GM06990 (cell line): Measurements from ENCODE around the gene SHFL.

Experiments used
- DNase-seq: peaks from one replicate; pipeline ENCODE4 v3.0.0-alpha.2; 2011; ENCODE audit not compliant: insufficient read length; ENCODE audit errors: extremely low read depth
- H3K27me3 ChIP-seq: replicated peaks from 2 replicates; pipeline ENCODE4 v1.6.0; 2011; ENCODE audit warnings: low read length; ENCODE audit not compliant: control insufficient read depth, insufficient read depth
- H3K36me3 ChIP-seq: 2 replicates; pipeline ENCODE4 v1.5.1; 2011; ENCODE audit warnings: low read length; ENCODE audit not compliant: control insufficient read depth, insufficient read depth
- H3K4me3 ChIP-seq: replicated peaks from 2 replicates; pipeline ENCODE4 v1.5.1; 2011; ENCODE audit warnings: low read depth, mild to moderate bottlenecking, control low read depth, low read length
- TF ChIP-seq, protein P1 (sequence below): IDR thresholded peaks from 2 replicates; pipeline ENCODE4 v1.5.1; 2011; ENCODE audit warnings: low read length, control low read depth, mild to moderate bottlenecking, inconsistent platforms; ENCODE audit not compliant: insufficient read depth, poor library complexity, severe bottlenecking

SHFL gene

DNA sequence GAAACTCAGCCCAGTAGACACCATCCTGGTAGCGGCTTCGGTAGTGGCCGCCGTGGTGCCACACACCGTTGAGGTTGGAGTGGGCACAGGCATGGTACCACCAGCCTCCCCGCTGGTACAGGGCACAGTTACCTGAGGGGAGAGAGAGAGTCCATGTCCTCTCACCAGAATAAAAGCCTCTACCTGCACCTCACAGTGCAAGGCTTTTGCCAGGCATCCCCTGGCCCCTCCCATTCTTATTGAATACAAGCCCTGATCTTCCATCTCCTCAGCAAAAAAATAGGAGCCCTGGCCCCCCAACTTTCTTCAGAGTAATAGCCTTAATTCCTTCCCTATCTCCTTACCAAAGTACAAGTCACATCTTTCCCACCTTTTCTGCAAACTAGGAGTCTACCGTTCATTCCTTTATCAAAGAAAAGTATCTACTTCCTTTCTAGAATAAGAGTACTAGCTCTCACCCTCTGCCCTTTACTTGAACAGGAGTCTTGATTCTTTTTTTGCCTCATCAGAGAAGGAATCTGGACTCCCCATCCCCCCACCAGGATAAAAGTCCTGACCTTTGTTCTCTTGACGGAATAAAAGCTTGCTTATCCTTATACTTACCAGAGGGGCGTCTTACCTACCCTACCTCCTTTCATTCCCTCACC, 6.7 kb downstream of the SHFL start:
- TF ChIP-seq, protein P1, sequence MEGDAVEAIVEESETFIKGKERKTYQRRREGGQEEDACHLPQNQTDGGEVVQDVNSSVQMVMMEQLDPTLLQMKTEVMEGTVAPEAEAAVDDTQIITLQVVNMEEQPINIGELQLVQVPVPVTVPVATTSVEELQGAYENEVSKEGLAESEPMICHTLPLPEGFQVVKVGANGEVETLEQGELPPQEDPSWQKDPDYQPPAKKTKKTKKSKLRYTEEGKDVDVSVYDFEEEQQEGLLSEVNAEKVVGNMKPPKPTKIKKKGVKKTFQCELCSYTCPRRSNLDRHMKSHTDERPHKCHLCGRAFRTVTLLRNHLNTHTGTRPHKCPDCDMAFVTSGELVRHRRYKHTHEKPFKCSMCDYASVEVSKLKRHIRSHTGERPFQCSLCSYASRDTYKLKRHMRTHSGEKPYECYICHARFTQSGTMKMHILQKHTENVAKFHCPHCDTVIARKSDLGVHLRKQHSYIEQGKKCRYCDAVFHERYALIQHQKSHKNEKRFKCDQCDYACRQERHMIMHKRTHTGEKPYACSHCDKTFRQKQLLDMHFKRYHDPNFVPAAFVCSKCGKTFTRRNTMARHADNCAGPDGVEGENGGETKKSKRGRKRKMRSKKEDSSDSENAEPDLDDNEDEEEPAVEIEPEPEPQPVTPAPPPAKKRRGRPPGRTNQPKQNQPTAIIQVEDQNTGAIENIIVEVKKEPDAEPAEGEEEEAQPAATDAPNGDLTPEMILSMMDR: no peak
- Histone ChIP-seq H3K4me3 (no peak overlapping the region), H3K27me3 (no peaks in the 10 kb centered on the region), H3K36me3 (peaks cover 31% of the 10 kb centered on the region)
- DNase-seq: no peak

DNA sequence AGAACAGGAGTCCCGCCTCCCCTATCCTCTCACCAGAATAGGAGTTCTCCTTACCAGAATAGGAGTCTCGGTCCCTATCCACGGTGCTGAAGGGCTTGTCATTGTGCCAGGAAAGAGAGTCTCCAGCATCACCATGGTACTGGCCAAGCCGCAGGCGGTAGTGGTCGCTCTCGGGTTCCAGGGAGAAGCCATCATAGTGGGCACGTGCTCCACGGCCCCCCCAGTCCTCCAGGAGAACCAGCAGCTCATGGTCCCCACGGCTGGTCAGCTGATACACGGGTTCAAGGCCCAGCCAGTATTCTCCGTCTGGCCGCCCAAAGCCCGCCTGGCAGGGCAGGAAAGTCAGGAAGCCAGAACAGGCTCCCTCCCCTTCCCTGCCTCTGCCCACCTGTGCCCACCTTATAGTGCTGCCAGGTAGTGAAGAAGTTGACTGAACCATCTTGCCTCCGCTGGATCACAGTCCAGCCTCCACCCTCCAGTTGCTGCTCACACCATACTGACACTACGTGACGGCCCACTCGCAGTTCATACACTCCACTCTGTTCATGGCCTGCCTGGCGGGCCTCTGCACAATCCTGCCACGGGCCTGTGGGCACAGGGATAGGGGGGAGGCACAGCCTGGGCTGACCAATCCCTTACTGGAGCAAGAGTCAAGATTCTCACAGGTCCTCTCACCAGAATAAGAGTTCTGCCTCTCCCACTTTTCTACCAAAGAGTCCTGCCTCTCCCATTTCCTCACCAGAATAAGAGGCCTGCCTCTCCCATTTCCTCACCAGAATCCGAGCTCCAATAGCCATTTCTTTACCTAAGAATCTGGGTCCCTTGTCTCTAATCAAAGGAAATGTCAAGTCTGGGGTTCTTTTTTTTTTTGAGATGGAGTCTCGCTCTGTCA, 7.4 kb downstream of the SHFL start:
- H3K27me3 ChIP-seq: no peaks in the 10 kb centered on the region
- peaks cover 31% of the 10 kb centered on the region for H3K36me3 ChIP-seq
- TF ChIP-seq, protein P1: no peak
- no peak overlapping the region for H3K4me3 ChIP-seq
- DNase-seq: no peak

DNA sequence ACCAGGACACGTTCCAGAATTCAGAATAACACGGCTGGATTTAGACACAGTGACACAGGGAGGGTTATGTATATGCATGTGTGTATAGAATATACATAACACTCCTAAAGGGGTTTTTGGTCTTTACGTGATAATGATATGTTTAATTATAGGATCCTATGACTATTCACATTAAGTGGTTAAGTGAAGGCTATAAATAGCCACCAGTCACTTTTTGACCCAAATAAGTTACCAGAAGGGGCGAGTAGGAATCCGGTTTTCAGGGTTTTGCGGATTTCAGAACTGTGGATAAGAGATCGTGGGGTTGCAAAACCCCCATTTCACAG, 9.5 kb downstream of the SHFL start:
- Histone ChIP-seq H3K27me3 (no peaks in the 10 kb centered on the region), H3K4me3 (peak overlapping the region; percentile 10; the same call in 1 of the 2 replicates), H3K36me3 (peaks cover 20% of the 10 kb centered on the region)
- no peak for DNase-seq
- TF ChIP-seq, protein P1: no peak

DNA sequence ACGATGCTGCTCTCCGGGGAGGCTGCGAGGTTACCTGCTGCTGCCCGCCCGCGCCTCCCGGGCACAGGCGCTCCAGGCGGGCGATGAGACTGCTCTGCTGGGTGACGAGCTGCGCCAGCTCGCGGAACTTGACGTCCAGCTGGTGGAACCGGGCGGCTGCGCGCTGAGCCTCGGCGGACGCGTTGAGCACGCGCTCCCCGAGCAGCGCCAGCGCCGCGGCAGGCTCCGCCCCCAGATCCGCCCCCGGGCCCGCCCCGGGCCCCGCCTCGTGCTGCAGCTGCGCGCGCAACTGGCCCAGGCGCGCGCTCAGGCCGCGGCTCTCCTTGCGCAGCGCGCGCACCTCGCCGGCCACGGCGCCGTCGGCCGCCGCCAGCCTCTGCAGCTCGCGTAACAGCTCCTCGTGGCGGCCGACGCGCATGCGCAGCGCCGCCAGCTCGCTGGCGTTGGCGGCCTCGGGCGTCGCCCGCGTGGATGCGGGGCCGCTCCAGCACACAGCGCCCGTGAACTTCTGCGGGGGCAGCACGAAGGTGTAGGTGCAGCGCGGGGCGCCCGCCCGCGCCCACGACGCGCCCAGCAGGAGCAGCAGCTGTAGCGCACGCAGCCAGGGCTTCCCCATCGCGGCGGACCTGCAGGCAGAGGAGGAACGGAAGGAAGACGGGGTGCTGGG, 10.0 kb downstream of the SHFL start:
- H3K36me3 ChIP-seq: peaks cover 19% of the 10 kb centered on the region
- TF ChIP-seq, protein P1: no peak
- DNase-seq: peak; percentile 97
- H3K27me3 ChIP-seq: no peaks in the 10 kb centered on the region
- H3K4me3 ChIP-seq: peak overlapping the region; percentile 47

DNA sequence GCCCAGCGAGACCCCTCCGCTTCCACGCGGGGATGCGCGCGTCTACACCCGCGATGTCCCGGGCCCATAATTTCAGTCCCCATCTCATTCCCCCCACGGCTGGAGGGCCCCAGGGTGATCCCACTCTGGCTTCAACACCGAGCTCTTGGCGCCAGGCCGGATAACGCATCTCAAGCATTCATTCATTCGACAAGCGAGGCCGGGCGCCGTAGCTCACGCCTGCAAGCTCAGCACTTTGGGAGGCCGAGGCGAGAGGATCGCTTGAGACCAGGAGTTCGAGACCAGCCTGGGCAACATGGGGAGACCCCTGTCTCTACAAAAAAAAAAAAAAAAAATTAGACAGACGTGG, 10.5 kb downstream of the SHFL start:
- TF ChIP-seq, protein P1: no peak
- Histone ChIP-seq H3K27me3 (no peaks in the 10 kb centered on the region), H3K36me3 (peaks cover 16% of the 10 kb centered on the region), H3K4me3 (peak overlapping the region; percentile 47)
- DNase-seq: no peak
